SH-SY5Y (cell line): ENCODE measurements around the gene PTPRJ.

ENCODE experiments used
- GATA2 ChIP-seq: IDR thresholded peaks from 2 replicates; pipeline ENCODE4 v1.6.1; 2011; ENCODE audit warnings: mild to moderate bottlenecking, low read depth, low read length
- GATA3 ChIP-seq: IDR thresholded peaks from 2 replicates; pipeline ENCODE4 v1.6.1; 2011; ENCODE audit warnings: low read depth, mild to moderate bottlenecking, low read length, moderate library complexity

GRCh38 chr11:48004456-48004855 is 24.1 kb downstream of the PTPRJ start:
- TF ChIP-seq GATA3 (no peak), GATA2 (no peak)
